H1 (cell line): ENCODE measurements around the gene NXPH3. TPM values are rescaled to one million over a fixed set of nuclear protein-coding genes. Genes with fewer than 3 reads are reported as not detected.

ENCODE experiments used
- CTCF ChIA-PET: fragments of 300-600 bp; sonication (Branson Sonifier 250); formaldehyde crosslinking; loops from one replicate; lab custom pipeline; 2021; ENCODE audit not compliant: partially characterized antibody; lab: Charles Lee
- POLR2A ChIA-PET: fragments of 300-600 bp; sonication (Branson Sonifier 250); formaldehyde crosslinking; loops from one replicate; lab custom pipeline; 2021; ENCODE audit warnings: inconsistent platforms; ENCODE audit not compliant: partially characterized antibody; lab: Charles Lee
- DNase-seq, 2 experiments: peaks; one replicate each; pipeline versions ENCODE4 v3.0.0 to v3.0.0-alpha.2; 2010 to 2022; ENCODE audit warnings: low spot score in 2 of 2, low read depth in 1 of 2, mixed read lengths in 1 of 2
- FAIRE-seq: peaks from 2 replicates; lab custom pipeline; 2011; peaks lifted over from hg19 to GRCh38; lab: Jason Lieb, UNC
- H2AFZ ChIP-seq: 2 replicates; pipeline ENCODE4 v1.8.1; 2012; ENCODE audit warnings: low read length, inconsistent platforms
- H2AK5ac ChIP-seq: 2 replicates; pipeline ENCODE4 v1.6.1; 2013; ENCODE audit warnings: low read depth, low read length
- H2BK120ac ChIP-seq: replicated peaks from 2 replicates; pipeline ENCODE3; 2013; ENCODE audit warnings: low read depth, low read length, inconsistent platforms
- H2BK12ac ChIP-seq: 2 replicates; pipeline ENCODE4 v1.6.1; 2013; ENCODE audit warnings: low read depth, low read length
- H2BK15ac ChIP-seq: 2 replicates; pipeline ENCODE4 v1.6.1; 2013; ENCODE audit warnings: low read length
- H2BK20ac ChIP-seq: 2 replicates; pipeline ENCODE4 v1.6.1; 2013; ENCODE audit warnings: low read length
- H2BK5ac ChIP-seq: 2 replicates; pipeline ENCODE4 v1.6.1; 2013; ENCODE audit warnings: low read depth, low read length
- H3K14ac ChIP-seq: 2 replicates; pipeline ENCODE4 v1.6.1; 2013; ENCODE audit warnings: inconsistent platforms; ENCODE audit not compliant: insufficient read length
- H3K18ac ChIP-seq: 2 replicates; pipeline ENCODE4 v1.6.1; 2013; ENCODE audit warnings: low read length; ENCODE audit errors: extremely low read depth
- H3K23ac ChIP-seq: 2 replicates; pipeline ENCODE4 v1.6.1; 2013; ENCODE audit warnings: inconsistent platforms; ENCODE audit not compliant: insufficient read length
- H3K23me2 ChIP-seq: 2 replicates; pipeline ENCODE4 v1.6.1; 2013; ENCODE audit warnings: low read depth, low read length
- H3K27ac ChIP-seq: 2 replicates; pipeline ENCODE4 v1.6.1; 2011; ENCODE audit warnings: low read depth, low read length, inconsistent platforms
- H3K27me3 ChIP-seq, 4 experiments: replicated peaks in 1 of 4; 1 replicate in 1 of 4; 2 replicates in 3 of 4; pipeline versions ENCODE4 v1.6.1 to v1.8.1; 2011 to 2013; ENCODE audit warnings: low read length in 3 of 4, mild to moderate bottlenecking in 3 of 4, inconsistent platforms in 2 of 4, mixed read lengths in 2 of 4, moderate library complexity in 1 of 4; ENCODE audit not compliant: control insufficient read depth in 3 of 4, insufficient read depth in 3 of 4; ENCODE audit errors: extremely low read depth in 1 of 4
- H3K36me3 ChIP-seq, 4 experiments: 2 replicates each; pipeline versions ENCODE4 v1.6.1 to v1.8.1; 2011 to 2013; ENCODE audit warnings: mild to moderate bottlenecking in 4 of 4, low read length in 3 of 4, moderate library complexity in 2 of 4, control low read depth in 1 of 4, inconsistent platforms in 1 of 4; ENCODE audit not compliant: insufficient read depth in 4 of 4, control insufficient read depth in 2 of 4
- H3K4ac ChIP-seq: replicated peaks from 2 replicates; pipeline ENCODE3; 2013; ENCODE audit warnings: low read length, low read depth, mixed read lengths, inconsistent platforms; ENCODE audit not compliant: insufficient read length
- H3K4me1 ChIP-seq, 4 experiments: replicated peaks in 1 of 4; 1 replicate in 1 of 4; 2 replicates in 3 of 4; pipeline versions ENCODE4 v1.6.1 to v1.8.1; 2011 to 2013; ENCODE audit warnings: low read length in 3 of 4, inconsistent platforms in 2 of 4, mixed read lengths in 1 of 4; ENCODE audit not compliant: insufficient read depth in 4 of 4, control insufficient read depth in 3 of 4
- H3K4me2 ChIP-seq, 2 experiments: 2 replicates each; pipeline versions ENCODE4 v1.6.1 to v1.8.1; 2011 to 2013; ENCODE audit warnings: low read depth in 2 of 2, low read length in 2 of 2, control low read depth in 1 of 2, inconsistent platforms in 1 of 2, mild to moderate bottlenecking in 1 of 2; ENCODE audit not compliant: insufficient read depth in 1 of 2
- H3K4me3 ChIP-seq, 4 experiments: fragments of 200-600, 300-600 bp in 1 of 4; sonication (generic), shearing (Covaris generic), sonication (Bioruptor Twin) in 1 of 4; 2 replicates each; pipeline versions ENCODE4 v1.5.1 to v1.8.1; 2011 to 2016; ENCODE audit warnings: low read length in 4 of 4, low read depth in 3 of 4, control low read depth in 2 of 4, inconsistent platforms in 2 of 4, mild to moderate bottlenecking in 2 of 4, mixed read lengths in 1 of 4, moderate library complexity in 1 of 4; ENCODE audit not compliant: insufficient read depth in 2 of 4; ENCODE audit errors: extremely low read depth in 1 of 4
- H3K56ac ChIP-seq: replicated peaks from 2 replicates; pipeline ENCODE3; 2013; ENCODE audit warnings: low read depth, mild to moderate bottlenecking, mixed read lengths, low read length, inconsistent platforms; ENCODE audit not compliant: insufficient read length
- H3K79me1 ChIP-seq: 2 replicates; pipeline ENCODE4 v1.6.1; 2013; ENCODE audit warnings: low read depth, low read length, control low read depth
- H3K79me2 ChIP-seq, 2 experiments: 2 replicates each; pipeline versions ENCODE4 v1.6.1 to v1.8.1; 2012 to 2013; ENCODE audit warnings: low read length in 2 of 2, mild to moderate bottlenecking in 2 of 2, inconsistent platforms in 1 of 2; ENCODE audit not compliant: insufficient read depth in 2 of 2, control insufficient read depth in 1 of 2
- H3K9ac ChIP-seq, 4 experiments: replicated peaks in 1 of 4; 1 replicate in 1 of 4; 2 replicates in 3 of 4; pipeline versions ENCODE4 v1.6.1 to v1.8.1; 2011 to 2013; ENCODE audit warnings: low read depth in 3 of 4, low read length in 3 of 4, control low read depth in 2 of 4, mild to moderate bottlenecking in 2 of 4, moderate library complexity in 2 of 4, inconsistent platforms in 1 of 4; ENCODE audit errors: extremely low read depth in 1 of 4
- H3K9me3 ChIP-seq, 2 experiments: 2 replicates each; pipeline versions ENCODE4 v1.6.1 to v1.8.1; 2012 to 2013; ENCODE audit warnings: mild to moderate bottlenecking in 2 of 2, moderate library complexity in 2 of 2, control low read depth in 1 of 2, inconsistent platforms in 1 of 2, low read depth in 1 of 2, low read length in 1 of 2, mixed read lengths in 1 of 2; ENCODE audit not compliant: insufficient read depth in 2 of 2
- H4K20me1 ChIP-seq, 2 experiments: replicated peaks in 1 of 2; 2 replicates each; pipeline versions ENCODE3 to v1.8.1; 2011 to 2013; ENCODE audit warnings: inconsistent platforms in 2 of 2, low read length in 2 of 2, mild to moderate bottlenecking in 1 of 2; ENCODE audit not compliant: insufficient read depth in 2 of 2, control insufficient read depth in 1 of 2
- H4K5ac ChIP-seq: 2 replicates; pipeline ENCODE4 v1.6.1; 2013; ENCODE audit warnings: low read length, low read depth, mixed read lengths, inconsistent platforms; ENCODE audit not compliant: insufficient read length
- H4K8ac ChIP-seq: 2 replicates; pipeline ENCODE4 v1.8.0; 2013; ENCODE audit warnings: mild to moderate bottlenecking, moderate library complexity, low read length, inconsistent platforms; ENCODE audit not compliant: insufficient read depth; ENCODE audit errors: extremely low read depth
- H4K91ac ChIP-seq: replicated peaks from 2 replicates; pipeline ENCODE3; 2013; ENCODE audit warnings: low read length, mixed read lengths, inconsistent platforms; ENCODE audit not compliant: insufficient read length
- CBX5 ChIP-seq: fragments of 300-800, 300-1000 bp; sonication (generic); IDR thresholded peaks from 2 replicates; pipeline ENCODE4 v1.7.1; 2016; ENCODE audit warnings: antibody characterized with exemption, low read length, low read depth
- CEBPB ChIP-seq: IDR thresholded peaks from 2 replicates; pipeline ENCODE4 v1.6.1; 2012; ENCODE audit warnings: low read depth, low read length
- CTCF ChIP-seq, 3 experiments: IDR thresholded peaks; 1 replicate in 2 of 3; 2 replicates in 1 of 3; pipeline versions ENCODE4 v1.5.1 to v1.6.1; 2011; ENCODE audit warnings: low read length in 3 of 3, mild to moderate bottlenecking in 3 of 3, inconsistent platforms in 2 of 3, low read depth in 1 of 3, moderate library complexity in 1 of 3; ENCODE audit not compliant: insufficient read depth in 1 of 3; ENCODE audit errors: control extremely low read depth in 1 of 3
- E2F6 ChIP-seq: IDR thresholded peaks from 2 replicates; pipeline ENCODE4 v1.6.1; 2012; ENCODE audit warnings: inconsistent platforms
- MAFK ChIP-seq: IDR thresholded peaks from 2 replicates; pipeline ENCODE4 v1.6.1; 2012; ENCODE audit warnings: low read depth, mild to moderate bottlenecking, improper control_type of control experiment, low read length
- WGBS, 2 experiments: shearing (Covaris generic) in 1 of 2; methylation state at CpG; one replicate each; pipeline versions ENCODE4 v1.1.6 to v1.1.7; 2013 to 2015; ENCODE audit warnings: low lambda C conversion rate in 2 of 2, mixed read lengths in 2 of 2, inconsistent platforms in 1 of 2, low coverage in 1 of 2, missing lambda C conversion rate in 1 of 2; ENCODE audit not compliant: insufficient replicate concordance in 2 of 2, insufficient coverage in 1 of 2, insufficient read length in 1 of 2; ENCODE audit errors: extremely low coverage in 1 of 2, missing lambda C conversion rate in 1 of 2; 5-methylcytosine and 5-hydroxymethylcytosine counted together
- polyA plus RNA-seq, 7 experiments: library from polyadenylated mRNA; depleted of rRNA in 3 of 7; stranded (reverse) in 5 of 7; unstranded in 2 of 7; fragments of >200 nt in 5 of 7; fragments of 200-250 nt in 2 of 7; gene quantifications; 1 replicate in 5 of 7; 2 replicates in 1 of 7; 4 replicates in 1 of 7; pipeline versions ENCODE4 v1.2.1 to v1.2.3, GENCODE V29; 2011 to 2013; ENCODE audit warnings: missing spikeins in 2 of 7, mixed read lengths in 2 of 7
- total RNA-seq: library from RNA; stranded (reverse); fragmentation: NEBNext Ultra II Directional; extraction: Animal tissue kit (Norgen Biotek cat#: 25700); gene quantifications from 2 replicates; pipeline ENCODE4 v1.2.1, GENCODE V29; 2021

Gene NXPH3
- total and polyA plus RNA-seq, 2 of the 8 experiments (the other 6 are each of a cell fraction or from before 2014, with no cell fraction given): 2.5 to 3.7 TPM

DNA sequence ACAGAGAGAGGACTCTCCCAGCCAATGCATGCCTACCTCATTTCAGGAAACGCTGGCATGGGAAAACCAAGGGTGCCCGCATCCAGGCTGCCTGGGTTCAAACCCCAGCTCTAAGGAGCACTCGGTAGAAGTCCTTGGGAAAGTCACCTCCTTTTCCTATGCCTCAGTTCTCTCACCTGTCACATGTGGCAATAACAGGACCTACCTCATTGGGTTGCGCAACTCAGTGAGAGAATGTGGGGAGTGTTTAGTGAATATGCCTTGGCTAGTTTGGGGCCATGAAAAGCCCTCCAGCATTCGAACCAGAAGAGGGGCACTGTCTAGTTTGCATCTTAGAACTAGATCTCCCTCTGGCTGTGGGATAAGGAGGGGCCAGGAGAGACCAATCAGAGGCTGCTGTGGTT lies 9.0 kb upstream of the NXPH3 start:
- Histone ChIP-seq H2BK20ac (no peak overlapping the region), H3K9me3 (no peaks in the 10 kb centered on the region), H3K4me2 (no peak overlapping the region), H3K79me2 (no peaks in the 10 kb centered on the region), H3K4me3 (no peak overlapping the region), H2BK12ac (no peak overlapping the region), H3K9ac (no peak overlapping the region), H3K23ac (no peak overlapping the region), H3K79me1 (no peaks in the 10 kb centered on the region), H4K5ac (no peak overlapping the region), H2BK15ac (no peak overlapping the region), H4K20me1 (no peaks in the 10 kb centered on the region), H4K8ac (no peak overlapping the region), H4K91ac (no peak overlapping the region), H3K56ac (no peak overlapping the region), H2BK5ac (no peak overlapping the region), H2AK5ac (no peak overlapping the region), H3K27me3 (peaks cover 0 to 5% (median 2%) of the 10 kb centered on the region in 4 experiments; a peak in 4 of 7 replicates), H2BK120ac (no peak overlapping the region), H3K18ac (no peak overlapping the region), H3K4ac (no peak overlapping the region), H3K36me3 (no peaks in the 10 kb centered on the region), H3K14ac (no peak overlapping the region), H2AFZ (no peak overlapping the region), H3K23me2 (no peaks in the 10 kb centered on the region; the same call in 1 of the 2 replicates), H3K4me1 (peaks cover 0 to 9% (median 2%) of the 10 kb centered on the region in 4 experiments; a peak in 3 of 7 replicates), H3K27ac (no peak overlapping the region)
- DNase-seq (no peak), FAIRE-seq (no peak)
- peak in 1 of 3 experiments; percentile 2; a peak in 1 of 4 replicates for TF ChIP-seq CTCF (IDR thresholded peaks at IDR 0.05; ENCODE audit: control extremely low read depth in 1 of 3, insufficient read depth in 1 of 3, low read depth in 1 of 3, low read length in 3 of 3)
- no peak for TF ChIP-seq E2F6
- TF ChIP-seq MAFK: no peak
- TF ChIP-seq CBX5: no peak
- TF ChIP-seq CEBPB: peak; percentile 95
- ChIA-PET POLR2A (interaction anchor here (1.1 kb wide), 1 partner anchor 10 kb away, joined by 3 read pairs; no protein-coding TSS in a partner anchor), CTCF (interaction anchor here (1.0 to 10.3 kb wide), 12 partner anchors 9 to 431 kb away, joined by 3 to 310 read pairs (median 8); partner anchors contain the start of genes NXPH3 and SLC35B1)
- 84% methylated on average over 5 of the region's 5 CpGs; no CpG with 5 or more reads in 1 of the 2 experiments for WGBS, 2 experiments
